GM12878 (cell line): Measurements from ENCODE around the gene RAN. TPM values are rescaled to one million over a fixed set of nuclear protein-coding genes. Genes with fewer than 3 reads are reported as not detected.

ENCODE experiments used
- ATF3 ChIP-seq: IDR thresholded peaks from 2 replicates; pipeline ENCODE4 v1.6.1; 2011; ENCODE audit warnings: low read depth, mild to moderate bottlenecking, low read length, moderate library complexity, borderline replicate concordance; ENCODE audit errors: extremely low read depth
- BACH1 ChIP-seq: fragments of 450-650 bp; IDR thresholded peaks from 2 replicates; pipeline ENCODE4 v1.6.1; 2017; ENCODE audit warnings: mild to moderate bottlenecking, borderline replicate concordance
- BCL3 ChIP-seq: IDR thresholded peaks from 2 replicates; pipeline ENCODE4 v1.6.1; 2011; ENCODE audit warnings: borderline replicate concordance, low read depth, mild to moderate bottlenecking, moderate library complexity, low read length; ENCODE audit not compliant: insufficient read depth, poor library complexity, severe bottlenecking
- MEF2B ChIP-seq: fragments of 450-650 bp; IDR thresholded peaks from 2 replicates; pipeline ENCODE4 v1.6.1; 2018; ENCODE audit warnings: mild to moderate bottlenecking, moderate library complexity; ENCODE audit not compliant: partially characterized antibody, poor library complexity, severe bottlenecking
- MTA3 ChIP-seq: IDR thresholded peaks from 2 replicates; pipeline ENCODE4 v1.6.1; 2012; ENCODE audit warnings: low read length, inconsistent platforms, borderline replicate concordance
- MXI1 ChIP-seq: fragments of 150-350 bp; IDR thresholded peaks from 2 replicates; pipeline ENCODE4 v1.6.1; 2011; ENCODE audit warnings: low read depth, mild to moderate bottlenecking, inconsistent platforms, low read length, improper control_type of control experiment
- MYC ChIP-seq: IDR thresholded peaks from 2 replicates; pipeline ENCODE4 v1.6.1; 2011; ENCODE audit warnings: mild to moderate bottlenecking, low read length, moderate library complexity, inconsistent platforms; ENCODE audit not compliant: insufficient read depth, insufficient replicate concordance, insufficient read length, severe bottlenecking
- RELA ChIP-seq: fragments of 450-650 bp; IDR thresholded peaks from 2 replicates; pipeline ENCODE4 v1.8.0; 2014; ENCODE audit warnings: borderline replicate concordance; ENCODE audit not compliant: partially characterized antibody
- REST ChIP-seq: IDR thresholded peaks from 2 replicates; pipeline ENCODE4 v1.6.1; 2012; ENCODE audit warnings: mild to moderate bottlenecking, low read depth, low read length
- TARDBP ChIP-seq: IDR thresholded peaks from 2 replicates; pipeline ENCODE4 v1.6.1; 2016; ENCODE audit warnings: borderline replicate concordance
- TBL1XR1 ChIP-seq: IDR thresholded peaks from 2 replicates; pipeline ENCODE4 v1.6.1; 2012; ENCODE audit warnings: low read depth, low read length, improper control_type of control experiment
- ZBTB40 ChIP-seq: fragments of 450-650 bp; IDR thresholded peaks from 2 replicates; pipeline ENCODE4 v1.6.1; 2016; ENCODE audit warnings: mild to moderate bottlenecking, moderate library complexity, borderline replicate concordance
- polyA plus RNA-seq, 11 experiments: library from polyadenylated mRNA; depleted of rRNA in 4 of 11; unstranded in 6 of 11; stranded (reverse) in 5 of 11; fragments of >200 nt; fragmentation: Nextera tagmentation in 4 of 11; fragmentation: Illumina TruSeq in 1 of 11; extraction: Ambion mirVana in 4 of 11; extraction: Trizol in 1 of 11; gene quantifications; 1 replicate in 1 of 11; 2 replicates in 10 of 11; pipeline versions ENCODE4 v1.2.1 to v1.2.3, GENCODE V29; 2011 to 2016; ENCODE audit warnings: inconsistent platforms in 2 of 11, missing spikeins in 2 of 11, low read depth in 1 of 11
- total RNA-seq, 4 experiments: library from RNA; depleted of rRNA in 3 of 4; stranded (reverse); fragments of >200 nt in 3 of 4; fragmentation: Illumina TruSeq in 1 of 4; extraction: Trizol in 1 of 4; gene quantifications; 2 replicates each; pipeline versions ENCODE4 v1.2.1 to v1.2.3, GENCODE V29; 2013 to 2021
- TF ChIP-seq, protein P1 (sequence below): fragments of 450-650 bp; IDR thresholded peaks from 2 replicates; pipeline ENCODE4 v1.6.1; 2017; ENCODE audit warnings: mild to moderate bottlenecking, moderate library complexity

The RAN gene
- total and polyA plus RNA-seq, 10 of the 15 experiments (the other 5 are each of a cell fraction or from before 2014, with no cell fraction given), result 1,598 to 3,769 (median 2,845) TPM

GRCh38 chr12:130871286-130872178 lies at the start of gene RAN (continued):
- no peak for TF ChIP-seq BCL3
- no peak for TF ChIP-seq ATF3
- TF ChIP-seq TARDBP, result no peak
- TF ChIP-seq MTA3, result no peak
- no peak for TF ChIP-seq TBL1XR1
- no peak for TF ChIP-seq REST
- peak; percentile 42 for TF ChIP-seq RELA
- peak; percentile 64; the same call in 1 of the 2 replicates for TF ChIP-seq MXI1
- TF ChIP-seq ZBTB40, result no peak
- TF ChIP-seq BACH1, result peak; percentile 77
- TF ChIP-seq MEF2B, result no peak
- TF ChIP-seq, protein P1, sequence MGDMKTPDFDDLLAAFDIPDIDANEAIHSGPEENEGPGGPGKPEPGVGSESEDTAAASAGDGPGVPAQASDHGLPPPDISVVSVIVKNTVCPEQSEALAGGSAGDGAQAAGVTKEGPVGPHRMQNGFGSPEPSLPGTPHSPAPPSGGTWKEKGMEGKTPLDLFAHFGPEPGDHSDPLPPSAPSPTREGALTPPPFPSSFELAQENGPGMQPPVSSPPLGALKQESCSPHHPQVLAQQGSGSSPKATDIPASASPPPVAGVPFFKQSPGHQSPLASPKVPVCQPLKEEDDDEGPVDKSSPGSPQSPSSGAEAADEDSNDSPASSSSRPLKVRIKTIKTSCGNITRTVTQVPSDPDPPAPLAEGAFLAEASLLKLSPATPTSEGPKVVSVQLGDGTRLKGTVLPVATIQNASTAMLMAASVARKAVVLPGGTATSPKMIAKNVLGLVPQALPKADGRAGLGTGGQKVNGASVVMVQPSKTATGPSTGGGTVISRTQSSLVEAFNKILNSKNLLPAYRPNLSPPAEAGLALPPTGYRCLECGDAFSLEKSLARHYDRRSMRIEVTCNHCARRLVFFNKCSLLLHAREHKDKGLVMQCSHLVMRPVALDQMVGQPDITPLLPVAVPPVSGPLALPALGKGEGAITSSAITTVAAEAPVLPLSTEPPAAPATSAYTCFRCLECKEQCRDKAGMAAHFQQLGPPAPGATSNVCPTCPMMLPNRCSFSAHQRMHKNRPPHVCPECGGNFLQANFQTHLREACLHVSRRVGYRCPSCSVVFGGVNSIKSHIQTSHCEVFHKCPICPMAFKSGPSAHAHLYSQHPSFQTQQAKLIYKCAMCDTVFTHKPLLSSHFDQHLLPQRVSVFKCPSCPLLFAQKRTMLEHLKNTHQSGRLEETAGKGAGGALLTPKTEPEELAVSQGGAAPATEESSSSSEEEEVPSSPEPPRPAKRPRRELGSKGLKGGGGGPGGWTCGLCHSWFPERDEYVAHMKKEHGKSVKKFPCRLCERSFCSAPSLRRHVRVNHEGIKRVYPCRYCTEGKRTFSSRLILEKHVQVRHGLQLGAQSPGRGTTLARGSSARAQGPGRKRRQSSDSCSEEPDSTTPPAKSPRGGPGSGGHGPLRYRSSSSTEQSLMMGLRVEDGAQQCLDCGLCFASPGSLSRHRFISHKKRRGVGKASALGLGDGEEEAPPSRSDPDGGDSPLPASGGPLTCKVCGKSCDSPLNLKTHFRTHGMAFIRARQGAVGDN, result peak; percentile 76
- TF ChIP-seq MYC, result peak; percentile 57
